Suprapubic skin (tissue), 4 donors: ENCODE measurements around the gene MRPS34.
A peak's percentile ranks its signal among the peaks of the same experiment; 100 is the strongest.

Source experiments
- EP300 ChIP-seq: sonication (generic); formaldehyde crosslinking; IDR thresholded peaks from one replicate; pipeline ENCODE4 v1.6.1; 2017; ENCODE audit warnings: antibody characterized with exemption
- POLR2A ChIP-seq, 2 donors: fragments of 450-650 bp; IDR thresholded peaks; one replicate each; pipeline ENCODE4 v1.6.1; 2017; ENCODE audit warnings: antibody characterized with exemption in 2 of 2, mild to moderate bottlenecking in 2 of 2, moderate library complexity in 2 of 2
- POLR2AphosphoS5 ChIP-seq, 3 donors: sonication (generic); formaldehyde crosslinking; IDR thresholded peaks; one replicate each; pipeline ENCODE4 v1.6.1; 2017; ENCODE audit warnings: antibody characterized with exemption in 3 of 3
- TF ChIP-seq, protein P1 (sequence below), 2 donors: fragments of 200-600 bp in 1 of 2; fragments of 450-650 bp in 1 of 2; sonication (generic) in 1 of 2; IDR thresholded peaks; one replicate each; pipeline ENCODE4 v1.5.1; 2016 to 2019; ENCODE audit warnings: antibody characterized with exemption in 2 of 2, mild to moderate bottlenecking in 1 of 2, moderate library complexity in 1 of 2

DNA sequence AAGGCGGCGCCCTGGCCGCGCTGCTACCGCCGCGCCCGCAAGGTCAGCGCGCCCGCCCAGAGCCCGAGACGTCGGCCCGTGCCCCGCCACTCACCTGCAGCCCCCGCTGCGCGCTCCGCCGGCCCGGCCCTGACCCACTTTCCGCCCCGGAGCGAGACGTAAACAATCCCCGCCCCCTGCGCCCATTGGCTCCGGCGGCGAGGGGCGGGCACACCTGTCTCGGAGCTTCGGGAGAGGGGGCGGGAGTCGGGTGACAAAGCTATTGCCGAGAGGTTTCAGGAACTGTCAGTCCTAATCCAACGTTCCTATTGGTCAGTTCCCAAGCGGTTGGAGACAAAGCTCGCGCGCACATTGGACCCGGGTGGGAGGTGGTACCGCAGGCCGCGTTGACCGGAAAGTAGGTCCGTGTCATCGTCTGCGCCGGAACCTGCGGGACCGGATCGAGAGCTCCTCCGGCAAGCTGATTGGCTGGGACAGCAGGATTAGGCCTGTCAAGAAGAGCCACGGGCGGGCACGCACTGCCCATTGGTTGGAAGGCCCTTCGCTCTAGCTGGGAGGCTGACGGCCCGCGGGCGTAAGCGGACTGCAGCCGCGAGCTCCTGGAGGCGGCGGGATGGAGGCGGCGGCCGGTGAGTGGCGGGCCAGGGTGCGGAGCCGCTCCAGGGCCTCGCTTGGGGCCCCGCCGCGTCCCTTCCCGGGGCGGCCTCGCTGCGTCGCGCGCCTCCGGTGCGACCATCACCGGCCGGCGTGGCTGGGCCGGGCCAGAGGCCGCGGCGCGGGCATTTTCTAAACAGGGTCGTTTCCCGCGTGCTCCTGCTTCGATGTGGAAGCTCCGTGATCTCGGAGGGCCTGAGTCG lies 9.7 kb upstream of the MRPS34 start, which contains the start of the genes NUBP2 and SPSB3:
- TF ChIP-seq, protein P1, sequence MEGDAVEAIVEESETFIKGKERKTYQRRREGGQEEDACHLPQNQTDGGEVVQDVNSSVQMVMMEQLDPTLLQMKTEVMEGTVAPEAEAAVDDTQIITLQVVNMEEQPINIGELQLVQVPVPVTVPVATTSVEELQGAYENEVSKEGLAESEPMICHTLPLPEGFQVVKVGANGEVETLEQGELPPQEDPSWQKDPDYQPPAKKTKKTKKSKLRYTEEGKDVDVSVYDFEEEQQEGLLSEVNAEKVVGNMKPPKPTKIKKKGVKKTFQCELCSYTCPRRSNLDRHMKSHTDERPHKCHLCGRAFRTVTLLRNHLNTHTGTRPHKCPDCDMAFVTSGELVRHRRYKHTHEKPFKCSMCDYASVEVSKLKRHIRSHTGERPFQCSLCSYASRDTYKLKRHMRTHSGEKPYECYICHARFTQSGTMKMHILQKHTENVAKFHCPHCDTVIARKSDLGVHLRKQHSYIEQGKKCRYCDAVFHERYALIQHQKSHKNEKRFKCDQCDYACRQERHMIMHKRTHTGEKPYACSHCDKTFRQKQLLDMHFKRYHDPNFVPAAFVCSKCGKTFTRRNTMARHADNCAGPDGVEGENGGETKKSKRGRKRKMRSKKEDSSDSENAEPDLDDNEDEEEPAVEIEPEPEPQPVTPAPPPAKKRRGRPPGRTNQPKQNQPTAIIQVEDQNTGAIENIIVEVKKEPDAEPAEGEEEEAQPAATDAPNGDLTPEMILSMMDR (IDR thresholded peaks at IDR 0.05) = no peak
- peak in 2 of 3 donors; percentile 22 to 96 for TF ChIP-seq POLR2AphosphoS5 (IDR thresholded peaks at IDR 0.05)
- peak in 1 of 2 donors; percentile 46 for TF ChIP-seq POLR2A (IDR thresholded peaks at IDR 0.05)
- no peak for TF ChIP-seq EP300
